ENCODE data around the gene ABTB2. TPM values are rescaled to one million over a fixed set of nuclear protein-coding genes. Genes with fewer than 3 reads are reported as not detected.

ABTB2 gene
- total and polyA plus RNA-seq, 2 experiments from 2014 or later = 2.6 to 12.1 TPM

DNA sequence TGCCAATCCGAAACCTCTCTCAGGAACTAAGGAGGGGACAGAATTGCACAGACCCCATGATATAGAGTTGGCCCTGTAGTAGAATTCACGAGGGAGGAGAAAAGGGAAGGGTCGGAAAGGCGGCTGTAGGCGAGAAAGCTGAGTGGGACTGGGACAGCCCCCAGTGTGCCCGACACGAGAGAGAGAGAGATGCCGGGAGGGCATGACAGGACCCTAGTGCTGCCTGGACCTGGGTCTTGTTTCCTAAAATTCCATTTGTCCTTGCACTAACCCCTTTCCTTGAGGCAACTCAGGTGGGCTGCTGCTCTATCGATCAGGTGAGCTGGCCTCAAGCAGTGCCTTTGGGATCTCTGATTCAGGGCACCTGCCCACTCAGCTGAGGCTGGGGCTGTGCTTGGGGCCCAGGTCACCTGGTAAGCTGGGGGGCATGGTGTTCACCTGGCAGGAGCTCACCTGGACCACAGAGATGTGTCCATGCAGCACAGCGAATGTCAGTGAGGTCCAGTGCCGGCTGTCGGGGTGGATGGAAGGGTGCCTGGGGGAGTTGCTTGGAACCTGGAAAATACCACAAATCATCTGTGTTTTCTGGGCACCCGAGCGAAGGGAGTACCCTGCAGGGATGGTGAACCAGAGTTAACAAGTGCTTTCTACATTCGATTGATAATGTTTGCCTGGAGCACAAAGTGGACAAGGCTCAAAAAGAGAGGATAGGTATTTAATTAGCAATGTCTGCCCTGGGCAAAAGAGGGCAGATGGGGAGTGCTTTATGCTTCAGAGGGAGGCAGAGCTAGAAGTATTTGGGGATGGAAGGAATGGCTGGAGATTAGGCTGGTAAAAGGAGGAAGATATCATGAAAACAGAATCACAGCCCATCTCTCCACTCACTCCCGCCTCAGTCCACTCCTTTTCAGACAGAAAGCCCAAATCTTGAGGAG is 190.7 kb downstream of the ABTB2 start:
- Mint-ChIP-seq H3K9me3 (no peaks in the 10 kb centered on the region; the same call in 2 of the 3 replicates), H3K27ac (no peak overlapping the region), H3K27me3 (ENCODE audit: insufficient read depth, low read depth, poor library complexity) (peaks cover 7% of the 10 kb centered on the region), H3K4me3 (no peak overlapping the region), H3K4me1 (peaks cover 4% of the 10 kb centered on the region; the same call in 1 of the 3 replicates), H3K36me3 (ENCODE audit: low read depth) (peaks cover 13% of the 10 kb centered on the region; the same call in 2 of the 3 replicates)
- Histone ChIP-seq H3K79me2 (replicated peaks; ENCODE audit: insufficient read depth) (no peaks in the 10 kb centered on the region), H4K20me1 (replicated peaks; ENCODE audit: insufficient read depth) (no peaks in the 10 kb centered on the region; the same call in 1 of the 2 replicates), H3K4me2 (no peak overlapping the region), H3K36me3 (ENCODE audit: insufficient read depth) (no peaks in the 10 kb centered on the region), H3K4me1 (ENCODE audit: insufficient read depth) (no peaks in the 10 kb centered on the region), H2AFZ (no peak overlapping the region), H3K9me2 (ENCODE audit: insufficient read depth) (no peaks in the 10 kb centered on the region), H3K4me3 (no peak overlapping the region), H3K27me3 (ENCODE audit: insufficient read depth) (no peaks in the 10 kb centered on the region), H3F3A (replicated peaks; ENCODE audit: low read depth) (no peaks in the 10 kb centered on the region), H3K27ac (ENCODE audit: low read depth) (no peak overlapping the region)
- ATAC-seq (no peak), DNase-seq (ENCODE audit: low spot score) (no peak)
- TF ChIP-seq, protein P1, sequence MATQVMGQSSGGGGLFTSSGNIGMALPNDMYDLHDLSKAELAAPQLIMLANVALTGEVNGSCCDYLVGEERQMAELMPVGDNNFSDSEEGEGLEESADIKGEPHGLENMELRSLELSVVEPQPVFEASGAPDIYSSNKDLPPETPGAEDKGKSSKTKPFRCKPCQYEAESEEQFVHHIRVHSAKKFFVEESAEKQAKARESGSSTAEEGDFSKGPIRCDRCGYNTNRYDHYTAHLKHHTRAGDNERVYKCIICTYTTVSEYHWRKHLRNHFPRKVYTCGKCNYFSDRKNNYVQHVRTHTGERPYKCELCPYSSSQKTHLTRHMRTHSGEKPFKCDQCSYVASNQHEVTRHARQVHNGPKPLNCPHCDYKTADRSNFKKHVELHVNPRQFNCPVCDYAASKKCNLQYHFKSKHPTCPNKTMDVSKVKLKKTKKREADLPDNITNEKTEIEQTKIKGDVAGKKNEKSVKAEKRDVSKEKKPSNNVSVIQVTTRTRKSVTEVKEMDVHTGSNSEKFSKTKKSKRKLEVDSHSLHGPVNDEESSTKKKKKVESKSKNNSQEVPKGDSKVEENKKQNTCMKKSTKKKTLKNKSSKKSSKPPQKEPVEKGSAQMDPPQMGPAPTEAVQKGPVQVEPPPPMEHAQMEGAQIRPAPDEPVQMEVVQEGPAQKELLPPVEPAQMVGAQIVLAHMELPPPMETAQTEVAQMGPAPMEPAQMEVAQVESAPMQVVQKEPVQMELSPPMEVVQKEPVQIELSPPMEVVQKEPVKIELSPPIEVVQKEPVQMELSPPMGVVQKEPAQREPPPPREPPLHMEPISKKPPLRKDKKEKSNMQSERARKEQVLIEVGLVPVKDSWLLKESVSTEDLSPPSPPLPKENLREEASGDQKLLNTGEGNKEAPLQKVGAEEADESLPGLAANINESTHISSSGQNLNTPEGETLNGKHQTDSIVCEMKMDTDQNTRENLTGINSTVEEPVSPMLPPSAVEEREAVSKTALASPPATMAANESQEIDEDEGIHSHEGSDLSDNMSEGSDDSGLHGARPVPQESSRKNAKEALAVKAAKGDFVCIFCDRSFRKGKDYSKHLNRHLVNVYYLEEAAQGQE (IDR thresholded peaks at IDR 0.05; ENCODE audit: unreplicated experiment) = no peak
- TF ChIP-seq JUNB (IDR thresholded peaks at IDR 0.05; ENCODE audit: unreplicated experiment) (no peak), CREB1 (CRISPR knock-in tag; IDR thresholded peaks at IDR 0.05; ENCODE audit: low read depth) (no peak), ZNF114 (CRISPR knock-in tag; IDR thresholded peaks at IDR 0.05) (no peak), STAT1 (IDR thresholded peaks at IDR 0.05; ENCODE audit: unreplicated experiment) (no peak), ZNF331 (CRISPR knock-in tag; IDR thresholded peaks at IDR 0.05; ENCODE audit: low read depth) (no peak), EZH2phosphoT487 (IDR thresholded peaks at IDR 0.05; ENCODE audit: unreplicated experiment) (no peak), NANOG (IDR thresholded peaks at IDR 0.05; ENCODE audit: borderline replicate concordance) (no peak), EZH2 (IDR thresholded peaks at IDR 0.05; ENCODE audit: low read depth, unreplicated experiment) (no peak), POLR2AphosphoS5 (IDR thresholded peaks at IDR 0.05; ENCODE audit: low read depth) (no peak)
- TF ChIP-seq, protein P2, sequence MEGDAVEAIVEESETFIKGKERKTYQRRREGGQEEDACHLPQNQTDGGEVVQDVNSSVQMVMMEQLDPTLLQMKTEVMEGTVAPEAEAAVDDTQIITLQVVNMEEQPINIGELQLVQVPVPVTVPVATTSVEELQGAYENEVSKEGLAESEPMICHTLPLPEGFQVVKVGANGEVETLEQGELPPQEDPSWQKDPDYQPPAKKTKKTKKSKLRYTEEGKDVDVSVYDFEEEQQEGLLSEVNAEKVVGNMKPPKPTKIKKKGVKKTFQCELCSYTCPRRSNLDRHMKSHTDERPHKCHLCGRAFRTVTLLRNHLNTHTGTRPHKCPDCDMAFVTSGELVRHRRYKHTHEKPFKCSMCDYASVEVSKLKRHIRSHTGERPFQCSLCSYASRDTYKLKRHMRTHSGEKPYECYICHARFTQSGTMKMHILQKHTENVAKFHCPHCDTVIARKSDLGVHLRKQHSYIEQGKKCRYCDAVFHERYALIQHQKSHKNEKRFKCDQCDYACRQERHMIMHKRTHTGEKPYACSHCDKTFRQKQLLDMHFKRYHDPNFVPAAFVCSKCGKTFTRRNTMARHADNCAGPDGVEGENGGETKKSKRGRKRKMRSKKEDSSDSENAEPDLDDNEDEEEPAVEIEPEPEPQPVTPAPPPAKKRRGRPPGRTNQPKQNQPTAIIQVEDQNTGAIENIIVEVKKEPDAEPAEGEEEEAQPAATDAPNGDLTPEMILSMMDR (conservative IDR thresholded peaks at IDR 0.05; ENCODE audit: low read depth in 2 of 2) = no peak
- TF ChIP-seq, protein P3, sequence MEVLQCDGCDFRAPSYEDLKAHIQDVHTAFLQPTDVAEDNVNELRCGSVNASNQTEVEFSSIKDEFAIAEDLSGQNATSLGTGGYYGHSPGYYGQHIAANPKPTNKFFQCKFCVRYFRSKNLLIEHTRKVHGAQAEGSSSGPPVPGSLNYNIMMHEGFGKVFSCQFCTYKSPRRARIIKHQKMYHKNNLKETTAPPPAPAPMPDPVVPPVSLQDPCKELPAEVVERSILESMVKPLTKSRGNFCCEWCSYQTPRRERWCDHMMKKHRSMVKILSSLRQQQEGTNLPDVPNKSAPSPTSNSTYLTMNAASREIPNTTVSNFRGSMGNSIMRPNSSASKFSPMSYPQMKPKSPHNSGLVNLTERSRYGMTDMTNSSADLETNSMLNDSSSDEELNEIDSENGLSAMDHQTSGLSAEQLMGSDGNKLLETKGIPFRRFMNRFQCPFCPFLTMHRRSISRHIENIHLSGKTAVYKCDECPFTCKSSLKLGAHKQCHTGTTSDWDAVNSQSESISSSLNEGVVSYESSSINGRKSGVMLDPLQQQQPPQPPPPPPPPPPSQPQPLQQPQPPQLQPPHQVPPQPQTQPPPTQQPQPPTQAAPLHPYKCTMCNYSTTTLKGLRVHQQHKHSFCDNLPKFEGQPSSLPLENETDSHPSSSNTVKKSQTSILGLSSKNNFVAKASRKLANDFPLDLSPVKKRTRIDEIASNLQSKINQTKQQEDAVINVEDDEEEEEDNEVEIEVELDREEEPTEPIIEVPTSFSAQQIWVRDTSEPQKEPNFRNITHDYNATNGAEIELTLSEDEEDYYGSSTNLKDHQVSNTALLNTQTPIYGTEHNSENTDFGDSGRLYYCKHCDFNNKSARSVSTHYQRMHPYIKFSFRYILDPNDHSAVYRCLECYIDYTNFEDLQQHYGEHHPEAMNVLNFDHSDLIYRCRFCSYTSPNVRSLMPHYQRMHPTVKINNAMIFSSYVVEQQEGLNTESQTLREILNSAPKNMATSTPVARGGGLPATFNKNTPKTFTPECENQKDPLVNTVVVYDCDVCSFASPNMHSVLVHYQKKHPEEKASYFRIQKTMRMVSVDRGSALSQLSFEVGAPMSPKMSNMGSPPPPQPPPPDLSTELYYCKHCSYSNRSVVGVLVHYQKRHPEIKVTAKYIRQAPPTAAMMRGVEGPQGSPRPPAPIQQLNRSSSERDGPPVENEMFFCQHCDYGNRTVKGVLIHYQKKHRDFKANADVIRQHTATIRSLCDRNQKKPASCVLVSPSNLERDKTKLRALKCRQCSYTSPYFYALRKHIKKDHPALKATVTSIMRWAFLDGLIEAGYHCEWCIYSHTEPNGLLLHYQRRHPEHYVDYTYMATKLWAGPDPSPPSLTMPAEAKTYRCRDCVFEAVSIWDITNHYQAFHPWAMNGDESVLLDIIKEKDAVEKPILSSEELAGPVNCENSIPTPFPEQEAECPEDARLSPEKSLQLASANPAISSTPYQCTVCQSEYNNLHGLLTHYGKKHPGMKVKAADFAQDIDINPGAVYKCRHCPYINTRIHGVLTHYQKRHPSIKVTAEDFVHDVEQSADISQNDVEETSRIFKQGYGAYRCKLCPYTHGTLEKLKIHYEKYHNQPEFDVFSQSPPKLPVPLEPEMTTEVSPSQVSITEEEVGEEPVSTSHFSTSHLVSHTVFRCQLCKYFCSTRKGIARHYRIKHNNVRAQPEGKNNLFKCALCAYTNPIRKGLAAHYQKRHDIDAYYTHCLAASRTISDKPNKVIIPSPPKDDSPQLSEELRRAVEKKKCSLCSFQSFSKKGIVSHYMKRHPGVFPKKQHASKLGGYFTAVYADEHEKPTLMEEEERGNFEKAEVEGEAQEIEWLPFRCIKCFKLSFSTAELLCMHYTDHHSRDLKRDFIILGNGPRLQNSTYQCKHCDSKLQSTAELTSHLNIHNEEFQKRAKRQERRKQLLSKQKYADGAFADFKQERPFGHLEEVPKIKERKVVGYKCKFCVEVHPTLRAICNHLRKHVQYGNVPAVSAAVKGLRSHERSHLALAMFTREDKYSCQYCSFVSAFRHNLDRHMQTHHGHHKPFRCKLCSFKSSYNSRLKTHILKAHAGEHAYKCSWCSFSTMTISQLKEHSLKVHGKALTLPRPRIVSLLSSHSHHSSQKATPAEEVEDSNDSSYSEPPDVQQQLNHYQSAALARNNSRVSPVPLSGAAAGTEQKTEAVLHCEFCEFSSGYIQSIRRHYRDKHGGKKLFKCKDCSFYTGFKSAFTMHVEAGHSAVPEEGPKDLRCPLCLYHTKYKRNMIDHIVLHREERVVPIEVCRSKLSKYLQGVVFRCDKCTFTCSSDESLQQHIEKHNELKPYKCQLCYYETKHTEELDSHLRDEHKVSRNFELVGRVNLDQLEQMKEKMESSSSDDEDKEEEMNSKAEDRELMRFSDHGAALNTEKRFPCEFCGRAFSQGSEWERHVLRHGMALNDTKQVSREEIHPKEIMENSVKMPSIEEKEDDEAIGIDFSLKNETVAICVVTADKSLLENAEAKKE (CRISPR knock-in tag; IDR thresholded peaks at IDR 0.05) = no peak
- TF ChIP-seq, protein P4, sequence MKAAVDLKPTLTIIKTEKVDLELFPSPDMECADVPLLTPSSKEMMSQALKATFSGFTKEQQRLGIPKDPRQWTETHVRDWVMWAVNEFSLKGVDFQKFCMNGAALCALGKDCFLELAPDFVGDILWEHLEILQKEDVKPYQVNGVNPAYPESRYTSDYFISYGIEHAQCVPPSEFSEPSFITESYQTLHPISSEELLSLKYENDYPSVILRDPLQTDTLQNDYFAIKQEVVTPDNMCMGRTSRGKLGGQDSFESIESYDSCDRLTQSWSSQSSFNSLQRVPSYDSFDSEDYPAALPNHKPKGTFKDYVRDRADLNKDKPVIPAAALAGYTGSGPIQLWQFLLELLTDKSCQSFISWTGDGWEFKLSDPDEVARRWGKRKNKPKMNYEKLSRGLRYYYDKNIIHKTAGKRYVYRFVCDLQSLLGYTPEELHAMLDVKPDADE (IDR thresholded peaks at IDR 0.05) = no peak

Measured in GM23338 (cell line).